Thyroid gland (tissue), 4 donors: ENCODE measurements around the gene MACROD1. TPM values are rescaled to one million over a fixed set of nuclear protein-coding genes. Genes with fewer than 3 reads are reported as not detected.

ENCODE experiments used
- DNase-seq, 2 donors: peaks; one replicate each; pipeline ENCODE4 v3.0.0-alpha.2; 2019
- H3K27ac ChIP-seq, 3 donors: fragments of 200-600 bp; sonication (generic); 1 replicate in 2 of 3; 2 replicates in 1 of 3; pipeline ENCODE4 v1.5.1; 2016 to 2019; ENCODE audit warnings: mild to moderate bottlenecking in 1 of 3, moderate library complexity in 1 of 3
- H3K27me3 ChIP-seq: fragments of 200-600 bp; sonication (generic); one replicate; pipeline ENCODE4 v1.5.1; 2019
- H3K36me3 ChIP-seq, 2 donors: fragments of 200-600 bp; sonication (generic); one replicate each; pipeline ENCODE4 v1.5.1; 2016 to 2019
- H3K4me1 ChIP-seq, 2 donors: fragments of 200-600 bp; sonication (generic); one replicate each; pipeline ENCODE4 v1.5.1; 2017 to 2019
- H3K4me3 ChIP-seq, 3 donors: fragments of 200-600 bp; sonication (generic); replicated peaks in 1 of 3; 1 replicate in 2 of 3; 2 replicates in 1 of 3; pipeline ENCODE4 v1.5.1; 2016; ENCODE audit warnings: mild to moderate bottlenecking in 1 of 3
- H3K9me3 ChIP-seq: fragments of 200-600 bp; sonication (generic); one replicate; pipeline ENCODE4 v1.5.1; 2017
- POLR2A ChIP-seq, 2 donors: fragments of 450-650 bp; IDR thresholded peaks; one replicate each; pipeline ENCODE4 v1.6.1; 2017; ENCODE audit warnings: antibody characterized with exemption in 2 of 2, mild to moderate bottlenecking in 2 of 2, moderate library complexity in 1 of 2
- WGBS, 2 donors: methylation state at CpG; one replicate each; pipeline ENCODE4 v1.1.5; 2017; 5-methylcytosine and 5-hydroxymethylcytosine counted together
- intact Hi-C: fragments of 100-400 bp; cut with DNase I; formaldehyde crosslinking; loops from one replicate; pipeline ENCODE4 v1.15.1; 2023
- total RNA-seq, 4 donors: library from RNA; depleted of rRNA; stranded (reverse); fragments of >200 nt; gene quantifications; one replicate each; pipeline ENCODE4 v1.2.3, GENCODE V29; 2016
- TF ChIP-seq, protein P1 (sequence below), 6 experiments: fragments of 200-600 bp in 3 of 6; fragments of 450-650 bp in 3 of 6; sonication (generic) in 3 of 6; IDR thresholded peaks; one replicate each; pipeline ENCODE4 v1.5.1; 2016 to 2019; ENCODE audit warnings: antibody characterized with exemption in 6 of 6, mild to moderate bottlenecking in 2 of 6, inconsistent platforms in 1 of 6, moderate library complexity in 1 of 6

Gene MACROD1
- total RNA-seq, 4 donors from 2014 or later: 62.5 to 89.5 (median 70.0) TPM

DNA sequence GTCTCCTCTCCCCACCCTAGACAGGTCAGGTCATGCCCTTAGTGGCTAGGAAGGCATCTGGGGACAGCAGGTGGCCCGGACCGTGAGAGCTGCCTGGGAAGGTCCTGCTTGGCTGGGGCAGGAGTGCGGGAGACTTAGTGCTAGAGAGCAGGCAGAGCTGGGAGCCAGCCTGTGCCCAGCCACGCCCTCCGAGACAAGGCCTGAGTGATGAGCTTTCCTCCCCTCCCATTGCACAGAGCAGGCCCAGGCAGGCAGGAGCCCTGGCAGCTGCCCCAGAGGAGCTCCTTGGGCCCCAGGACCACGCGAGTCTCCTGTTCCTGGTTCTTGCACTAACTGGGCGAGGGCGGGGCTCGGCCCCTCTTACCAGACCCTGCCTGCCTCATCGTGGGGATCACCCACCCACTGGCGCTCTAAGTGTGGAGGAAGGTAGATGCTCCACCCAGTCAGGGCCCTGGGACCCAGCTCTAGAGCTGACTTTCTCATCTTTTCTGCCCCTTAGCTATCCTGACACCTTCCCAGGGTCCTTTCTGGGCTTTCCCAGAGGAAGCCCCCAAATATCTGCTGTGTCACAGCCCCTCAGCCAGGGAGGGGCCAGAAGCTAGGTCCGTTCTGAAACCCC is 44.9 kb downstream of the MACROD1 start:
- Histone ChIP-seq H3K4me3 (no peak overlapping the region), H3K9me3 (no peaks in the 10 kb centered on the region), H3K36me3 (no peaks in the 10 kb centered on the region), H3K27me3 (no peaks in the 10 kb centered on the region), H3K27ac (peak overlapping the region; percentile 45 to 97 (median 68)), H3K4me1 (peaks cover 26 to 39% of the 10 kb centered on the region in 2 donors)
- DNase-seq: peak; percentile 82 to 84
- TF ChIP-seq POLR2A (IDR thresholded peaks at IDR 0.05): no peak
- TF ChIP-seq, protein P1, sequence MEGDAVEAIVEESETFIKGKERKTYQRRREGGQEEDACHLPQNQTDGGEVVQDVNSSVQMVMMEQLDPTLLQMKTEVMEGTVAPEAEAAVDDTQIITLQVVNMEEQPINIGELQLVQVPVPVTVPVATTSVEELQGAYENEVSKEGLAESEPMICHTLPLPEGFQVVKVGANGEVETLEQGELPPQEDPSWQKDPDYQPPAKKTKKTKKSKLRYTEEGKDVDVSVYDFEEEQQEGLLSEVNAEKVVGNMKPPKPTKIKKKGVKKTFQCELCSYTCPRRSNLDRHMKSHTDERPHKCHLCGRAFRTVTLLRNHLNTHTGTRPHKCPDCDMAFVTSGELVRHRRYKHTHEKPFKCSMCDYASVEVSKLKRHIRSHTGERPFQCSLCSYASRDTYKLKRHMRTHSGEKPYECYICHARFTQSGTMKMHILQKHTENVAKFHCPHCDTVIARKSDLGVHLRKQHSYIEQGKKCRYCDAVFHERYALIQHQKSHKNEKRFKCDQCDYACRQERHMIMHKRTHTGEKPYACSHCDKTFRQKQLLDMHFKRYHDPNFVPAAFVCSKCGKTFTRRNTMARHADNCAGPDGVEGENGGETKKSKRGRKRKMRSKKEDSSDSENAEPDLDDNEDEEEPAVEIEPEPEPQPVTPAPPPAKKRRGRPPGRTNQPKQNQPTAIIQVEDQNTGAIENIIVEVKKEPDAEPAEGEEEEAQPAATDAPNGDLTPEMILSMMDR (IDR thresholded peaks at IDR 0.05): no peak
- intact Hi-C loops: no loop called here
- 67 to 81% methylated on average over 5 to 12 of the region's 13 CpGs for WGBS, 2 donors

DNA sequence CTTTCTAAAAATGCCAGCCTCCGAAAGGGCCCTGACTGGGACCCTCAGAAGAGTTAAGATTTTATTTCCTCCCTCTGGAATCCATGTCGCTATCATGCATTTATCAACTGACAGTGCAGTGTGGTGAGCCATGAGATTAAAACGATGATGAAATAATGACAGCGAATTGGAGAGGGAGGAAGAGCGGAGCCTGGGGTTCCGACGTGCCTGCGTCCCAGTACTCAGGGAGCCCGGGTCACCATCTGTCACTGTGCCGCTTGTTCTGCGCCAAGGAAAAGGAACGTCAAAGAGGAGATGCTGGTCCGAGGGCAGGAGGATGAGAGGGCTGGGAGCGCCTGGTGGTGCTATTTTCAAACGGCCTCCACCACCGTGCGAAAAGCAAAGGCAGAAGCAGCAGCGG is 46.2 kb downstream of the MACROD1 start:
- Histone ChIP-seq H3K9me3 (no peaks in the 10 kb centered on the region), H3K27ac (no peak overlapping the region), H3K4me3 (no peak overlapping the region), H3K27me3 (no peaks in the 10 kb centered on the region), H3K36me3 (no peaks in the 10 kb centered on the region), H3K4me1 (peaks cover 26 to 39% of the 10 kb centered on the region in 2 donors)
- intact Hi-C loops: no loop called here
- DNase-seq: no peak
- WGBS, 2 donors: 92 to 93% methylated on average over 18 of the region's 18 CpGs
- TF ChIP-seq, protein P1 (IDR thresholded peaks at IDR 0.05): no peak
- TF ChIP-seq POLR2A (IDR thresholded peaks at IDR 0.05): no peak

DNA sequence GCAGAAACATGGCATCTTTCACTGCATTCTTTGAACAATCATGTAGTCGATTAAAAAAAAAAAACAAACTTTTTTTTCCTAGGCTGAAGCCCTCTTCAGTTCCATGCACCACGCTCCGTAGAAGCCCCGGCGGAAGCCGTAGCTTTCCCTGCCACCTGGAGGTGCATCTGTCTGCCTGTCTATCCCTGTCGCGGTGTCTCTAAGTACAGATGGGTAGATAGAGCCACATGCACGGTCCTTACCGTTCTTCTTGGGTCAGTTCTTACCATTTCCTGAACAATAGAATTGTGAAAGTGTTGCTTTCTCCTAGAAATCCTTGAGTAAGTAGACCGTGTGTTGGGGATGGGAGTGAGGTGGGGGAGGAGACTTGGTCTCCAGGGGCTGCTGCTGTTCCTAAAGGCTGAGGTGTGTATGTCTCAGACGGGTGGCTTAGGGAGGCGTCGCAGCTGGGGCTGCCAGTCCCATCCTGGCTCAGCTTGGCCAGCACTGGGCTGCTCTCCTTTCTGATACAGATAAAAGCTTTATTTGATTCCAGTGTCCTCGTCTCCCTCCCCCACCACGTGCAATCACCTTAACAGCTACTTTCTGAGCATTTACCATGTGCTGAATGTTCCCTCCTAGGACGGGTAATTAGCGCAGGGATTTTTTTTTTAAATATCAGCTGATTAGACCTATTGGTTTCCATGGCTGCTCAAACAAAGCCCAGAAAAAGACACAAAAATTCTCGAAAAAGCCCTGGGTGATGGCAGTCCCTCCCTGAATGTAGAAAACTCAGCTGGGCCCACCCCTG is 46.8 kb downstream of the MACROD1 start:
- H3K27me3 ChIP-seq: no peaks in the 10 kb centered on the region
- no peaks in the 10 kb centered on the region for H3K9me3 ChIP-seq
- 80 to 81% methylated on average over 19 of the region's 19 CpGs for WGBS, 2 donors
- no peak for DNase-seq
- intact Hi-C loops: no loop called here
- no peak overlapping the region for H3K4me3 ChIP-seq
- H3K4me1 ChIP-seq: peaks cover 22 to 34% of the 10 kb centered on the region in 2 donors
- H3K36me3 ChIP-seq: no peaks in the 10 kb centered on the region
- H3K27ac ChIP-seq: no peak overlapping the region
- TF ChIP-seq, protein P1 (IDR thresholded peaks at IDR 0.05): no peak
- no peak for TF ChIP-seq POLR2A (IDR thresholded peaks at IDR 0.05)

DNA sequence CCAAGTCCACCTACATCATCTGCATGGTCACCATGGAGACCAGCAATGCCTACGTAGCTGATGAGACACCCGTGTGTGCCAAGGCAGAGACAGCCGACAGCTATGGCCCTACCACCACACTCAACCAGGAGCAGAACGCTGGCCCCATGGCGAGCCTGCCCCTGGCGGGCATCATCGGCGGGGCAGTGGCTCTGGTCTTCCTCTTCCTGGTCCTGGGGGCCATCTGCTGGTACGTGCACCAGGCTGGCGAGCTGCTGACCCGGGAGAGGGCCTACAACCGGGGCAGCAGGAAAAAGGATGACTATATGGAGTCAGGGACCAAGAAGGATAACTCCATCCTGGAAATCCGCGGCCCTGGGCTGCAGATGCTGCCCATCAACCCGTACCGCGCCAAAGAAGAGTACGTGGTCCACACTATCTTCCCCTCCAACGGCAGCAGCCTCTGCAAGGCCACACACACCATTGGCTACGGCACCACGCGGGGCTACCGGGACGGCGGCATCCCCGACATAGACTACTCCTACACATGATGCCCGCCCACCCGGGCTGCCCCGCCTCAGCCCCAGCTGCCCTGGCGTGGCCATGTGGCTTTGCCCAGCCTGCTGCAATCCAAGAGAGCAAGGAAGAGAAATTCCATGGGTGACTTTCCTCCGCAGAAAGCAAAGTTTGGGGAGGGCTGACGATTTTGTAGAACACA is 48.0 kb downstream of the MACROD1 start:
- H3K27ac ChIP-seq: no peak overlapping the region
- no peaks in the 10 kb centered on the region for H3K36me3 ChIP-seq
- TF ChIP-seq, protein P1 (IDR thresholded peaks at IDR 0.05): no peak
- TF ChIP-seq POLR2A (IDR thresholded peaks at IDR 0.05): no peak
- WGBS, 2 donors: 93 to 96% methylated on average over 24 to 32 of the region's 32 CpGs
- H3K4me1 ChIP-seq: peaks cover 10 to 24% of the 10 kb centered on the region in 2 donors
- no peaks in the 10 kb centered on the region for H3K9me3 ChIP-seq
- intact Hi-C loops: no loop called here
- H3K27me3 ChIP-seq: no peaks in the 10 kb centered on the region
- DNase-seq: no peak
- H3K4me3 ChIP-seq: no peak overlapping the region
